HepG2 (cell line): Measurements from ENCODE around the gene PGPEP1. TPM values are rescaled to one million over a fixed set of nuclear protein-coding genes. Genes with fewer than 3 reads are reported as not detected.

Experiments
- ASH2L ChIP-seq: fragments of 300-600, 200-600 bp; sonication (generic); IDR thresholded peaks from 2 replicates; pipeline ENCODE4 v1.7.0; 2017; ENCODE audit warnings: low read depth, mild to moderate bottlenecking, moderate library complexity, mixed read lengths, low read length; ENCODE audit not compliant: insufficient read length
- EEA1 ChIP-seq: sonication (generic); formaldehyde crosslinking; IDR thresholded peaks from 2 replicates; pipeline ENCODE4 v1.5.1; 2020; ENCODE audit warnings: mild to moderate bottlenecking, missing genetic modification reagents, borderline replicate concordance
- FLYWCH1 ChIP-seq: sonication (generic); formaldehyde crosslinking; IDR thresholded peaks from 2 replicates; pipeline ENCODE4 v1.8.1; 2023; ENCODE audit warnings: mild to moderate bottlenecking, missing genetic modification reagents
- HES4 ChIP-seq: sonication (generic); formaldehyde crosslinking; IDR thresholded peaks from 2 replicates; pipeline ENCODE4 v1.9.0; 2021; ENCODE audit warnings: mild to moderate bottlenecking, missing genetic modification reagents, borderline replicate concordance
- JARID2 ChIP-seq: sonication (generic); formaldehyde crosslinking; IDR thresholded peaks from 2 replicates; pipeline ENCODE4 v1.8.1; 2023; ENCODE audit warnings: missing genetic modification reagents, inconsistent platforms; ENCODE audit not compliant: insufficient replicate concordance
- MAZ ChIP-seq, 2 experiments: sonication (generic) in 1 of 2; formaldehyde crosslinking in 1 of 2; IDR thresholded peaks; 2 replicates each; pipeline versions ENCODE4 v1.5.0 to v1.6.1; 2012 to 2020; ENCODE audit warnings: low read depth in 2 of 2, mild to moderate bottlenecking in 2 of 2, borderline replicate concordance in 1 of 2, improper control_type of control experiment in 1 of 2, low read length in 1 of 2, missing genetic modification reagents in 1 of 2, moderate library complexity in 1 of 2
- NRL ChIP-seq: sonication (generic); formaldehyde crosslinking; IDR thresholded peaks from 2 replicates; pipeline ENCODE4 v1.5.0; 2020; ENCODE audit warnings: missing genetic modification reagents, mild to moderate bottlenecking, moderate library complexity, borderline replicate concordance
- PLRG1 ChIP-seq: fragments of 450-650 bp; conservative IDR thresholded peaks from 2 replicates; pipeline ENCODE4 v1.6.1; 2016
- RBM39 ChIP-seq: fragments of 200-400 bp; formaldehyde crosslinking; IDR thresholded peaks from one replicate; pipeline ENCODE4 v1.6.1; 2018; ENCODE audit warnings: antibody characterized with exemption, mild to moderate bottlenecking, low read depth, low read length; ENCODE audit not compliant: poor library complexity, severe bottlenecking
- SOX13 ChIP-seq, 3 experiments: fragments of 450-650 bp in 1 of 3; sonication (generic) in 1 of 3; formaldehyde crosslinking in 1 of 3; IDR thresholded peaks in 2 of 3; conservative IDR thresholded peaks in 1 of 3; 2 replicates each; pipeline versions ENCODE4 v1.5.0 to v1.6.1; 2016 to 2020; ENCODE audit warnings: antibody characterized with exemption in 1 of 3, mild to moderate bottlenecking in 1 of 3, missing compliant biosample characterization in 1 of 3, missing genetic modification reagents in 1 of 3, moderate library complexity in 1 of 3
- ZNF737 ChIP-seq: sonication (generic); formaldehyde crosslinking; IDR thresholded peaks from 2 replicates; pipeline ENCODE4 v1.5.0; 2020; ENCODE audit warnings: missing genetic modification reagents, mild to moderate bottlenecking, borderline replicate concordance
- ZSCAN21 ChIP-seq: sonication (generic); formaldehyde crosslinking; IDR thresholded peaks from 2 replicates; pipeline ENCODE4 v1.8.0; 2022; ENCODE audit warnings: mild to moderate bottlenecking, missing genetic modification reagents, moderate library complexity, borderline replicate concordance
- polyA plus RNA-seq, 8 experiments: library from polyadenylated mRNA; depleted of rRNA in 3 of 8; stranded (reverse) in 7 of 8; unstranded in 1 of 8; fragments of >200 nt; fragmentation: Illumina TruSeq in 4 of 8; extraction: Trizol in 4 of 8; gene quantifications; 2 replicates each; pipeline versions ENCODE4 v1.2.1 to v1.2.3, GENCODE V29; 2011 to 2016; ENCODE audit warnings: low read depth in 4 of 8, missing spikeins in 1 of 8, mixed read lengths in 1 of 8; ENCODE audit not compliant: insufficient read depth in 1 of 8
- total RNA-seq, 5 experiments: library from RNA; depleted of rRNA; stranded (reverse); fragments of >200 nt; fragmentation: Illumina TruSeq; extraction: Trizol; gene quantifications; 2 replicates each; pipeline ENCODE4 v1.2.3, GENCODE V29; 2016; ENCODE audit warnings: low read depth in 1 of 5
- TF ChIP-seq, protein P1 (sequence below): sonication (generic); formaldehyde crosslinking; IDR thresholded peaks from 2 replicates; pipeline ENCODE4 v1.5.1; 2020; ENCODE audit warnings: missing genetic modification reagents, mild to moderate bottlenecking, borderline replicate concordance
- TF ChIP-seq, protein P2 (sequence below): sonication (generic); formaldehyde crosslinking; IDR thresholded peaks from 2 replicates; pipeline ENCODE4 v1.5.0; 2020; ENCODE audit warnings: missing genetic modification reagents
- TF ChIP-seq, protein P3 (sequence below): sonication (generic); formaldehyde crosslinking; IDR thresholded peaks from 2 replicates; pipeline ENCODE4 v1.4.0; 2020; ENCODE audit warnings: missing genetic modification reagents, borderline replicate concordance
- TF ChIP-seq, protein P4 (sequence below): sonication (generic); formaldehyde crosslinking; conservative IDR thresholded peaks from 2 replicates; pipeline ENCODE4 v1.5.0; 2020; ENCODE audit warnings: missing genetic modification reagents

PGPEP1 gene
- total and polyA plus RNA-seq, 2 of the 13 experiments (the other 11 are each of a cell fraction or from before 2014, with no cell fraction given) = 53.1 to 56.6 TPM

- TF ChIP-seq, protein P1, sequence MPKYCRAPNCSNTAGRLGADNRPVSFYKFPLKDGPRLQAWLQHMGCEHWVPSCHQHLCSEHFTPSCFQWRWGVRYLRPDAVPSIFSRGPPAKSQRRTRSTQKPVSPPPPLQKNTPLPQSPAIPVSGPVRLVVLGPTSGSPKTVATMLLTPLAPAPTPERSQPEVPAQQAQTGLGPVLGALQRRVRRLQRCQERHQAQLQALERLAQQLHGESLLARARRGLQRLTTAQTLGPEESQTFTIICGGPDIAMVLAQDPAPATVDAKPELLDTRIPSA = no peak
- TF ChIP-seq, protein P2, sequence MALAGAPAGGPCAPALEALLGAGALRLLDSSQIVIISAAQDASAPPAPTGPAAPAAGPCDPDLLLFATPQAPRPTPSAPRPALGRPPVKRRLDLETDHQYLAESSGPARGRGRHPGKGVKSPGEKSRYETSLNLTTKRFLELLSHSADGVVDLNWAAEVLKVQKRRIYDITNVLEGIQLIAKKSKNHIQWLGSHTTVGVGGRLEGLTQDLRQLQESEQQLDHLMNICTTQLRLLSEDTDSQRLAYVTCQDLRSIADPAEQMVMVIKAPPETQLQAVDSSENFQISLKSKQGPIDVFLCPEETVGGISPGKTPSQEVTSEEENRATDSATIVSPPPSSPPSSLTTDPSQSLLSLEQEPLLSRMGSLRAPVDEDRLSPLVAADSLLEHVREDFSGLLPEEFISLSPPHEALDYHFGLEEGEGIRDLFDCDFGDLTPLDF (CRISPR knock-in tag) = no peak
- no peak for TF ChIP-seq ASH2L
- TF ChIP-seq NRL (CRISPR knock-in tag) = 0 out of 2 replicates have a peak, but pooled peaks have one; percentile 48
- peak; percentile 19; the same call in 1 of the 2 replicates for TF ChIP-seq ZSCAN21 (CRISPR knock-in tag)
- TF ChIP-seq HES4 (CRISPR knock-in tag) = no peak; the same call in 1 of the 2 replicates
- no peak for TF ChIP-seq SOX13 (IDR thresholded peaks at IDR 0.05)
- peak in 1 of 2 experiments; percentile 41; a peak in 2 of 4 replicates for TF ChIP-seq SOX13 (CRISPR knock-in tag; conservative IDR thresholded peaks at IDR 0.05 in 1 of 2, IDR thresholded peaks at IDR 0.05 in 1 of 2)
- 0 out of 2 replicates have a peak, but pooled peaks have one; percentile 10 for TF ChIP-seq MAZ (IDR thresholded peaks at IDR 0.05; ENCODE audit: borderline replicate concordance, low read depth, low read length)
- no peak; the same call in 1 of the 2 replicates for TF ChIP-seq MAZ (CRISPR knock-in tag; IDR thresholded peaks at IDR 0.05; ENCODE audit: low read depth)
- TF ChIP-seq, protein P3, sequence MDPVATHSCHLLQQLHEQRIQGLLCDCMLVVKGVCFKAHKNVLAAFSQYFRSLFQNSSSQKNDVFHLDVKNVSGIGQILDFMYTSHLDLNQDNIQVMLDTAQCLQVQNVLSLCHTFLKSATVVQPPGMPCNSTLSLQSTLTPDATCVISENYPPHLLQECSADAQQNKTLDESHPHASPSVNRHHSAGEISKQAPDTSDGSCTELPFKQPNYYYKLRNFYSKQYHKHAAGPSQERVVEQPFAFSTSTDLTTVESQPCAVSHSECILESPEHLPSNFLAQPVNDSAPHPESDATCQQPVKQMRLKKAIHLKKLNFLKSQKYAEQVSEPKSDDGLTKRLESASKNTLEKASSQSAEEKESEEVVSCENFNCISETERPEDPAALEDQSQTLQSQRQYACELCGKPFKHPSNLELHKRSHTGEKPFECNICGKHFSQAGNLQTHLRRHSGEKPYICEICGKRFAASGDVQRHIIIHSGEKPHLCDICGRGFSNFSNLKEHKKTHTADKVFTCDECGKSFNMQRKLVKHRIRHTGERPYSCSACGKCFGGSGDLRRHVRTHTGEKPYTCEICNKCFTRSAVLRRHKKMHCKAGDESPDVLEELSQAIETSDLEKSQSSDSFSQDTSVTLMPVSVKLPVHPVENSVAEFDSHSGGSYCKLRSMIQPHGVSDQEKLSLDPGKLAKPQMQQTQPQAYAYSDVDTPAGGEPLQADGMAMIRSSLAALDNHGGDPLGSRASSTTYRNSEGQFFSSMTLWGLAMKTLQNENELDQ = no peak
- TF ChIP-seq RBM39 = peak; percentile 68
- TF ChIP-seq, protein P4, sequence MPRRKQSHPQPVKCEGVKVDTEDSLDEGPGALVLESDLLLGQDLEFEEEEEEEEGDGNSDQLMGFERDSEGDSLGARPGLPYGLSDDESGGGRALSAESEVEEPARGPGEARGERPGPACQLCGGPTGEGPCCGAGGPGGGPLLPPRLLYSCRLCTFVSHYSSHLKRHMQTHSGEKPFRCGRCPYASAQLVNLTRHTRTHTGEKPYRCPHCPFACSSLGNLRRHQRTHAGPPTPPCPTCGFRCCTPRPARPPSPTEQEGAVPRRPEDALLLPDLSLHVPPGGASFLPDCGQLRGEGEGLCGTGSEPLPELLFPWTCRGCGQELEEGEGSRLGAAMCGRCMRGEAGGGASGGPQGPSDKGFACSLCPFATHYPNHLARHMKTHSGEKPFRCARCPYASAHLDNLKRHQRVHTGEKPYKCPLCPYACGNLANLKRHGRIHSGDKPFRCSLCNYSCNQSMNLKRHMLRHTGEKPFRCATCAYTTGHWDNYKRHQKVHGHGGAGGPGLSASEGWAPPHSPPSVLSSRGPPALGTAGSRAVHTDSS (CRISPR knock-in tag) = no peak
- no peak for TF ChIP-seq ZNF737 (CRISPR knock-in tag)
- no peak for TF ChIP-seq PLRG1
- no peak for TF ChIP-seq FLYWCH1 (CRISPR knock-in tag)
- no peak for TF ChIP-seq EEA1
- no peak for TF ChIP-seq JARID2 (CRISPR knock-in tag)
These were observed 48.6 kb upstream of the PGPEP1 start (continued) for GRCh38 chr19:18291590-18292461.
